HepG2 (cell line): Measurements from ENCODE around the gene PELI3. TPM values are rescaled to one million over a fixed set of nuclear protein-coding genes. Genes with fewer than 3 reads are reported as not detected.

ENCODE experiments used
- AGO2 ChIP-seq: fragments of 200-400 bp; formaldehyde crosslinking; optimal IDR thresholded peaks from 2 replicates; pipeline ENCODE3; 2017; ENCODE audit warnings: mild to moderate bottlenecking, low read depth, low read length, moderate library complexity
- FOXA3 ChIP-seq: IDR thresholded peaks from 2 replicates; pipeline ENCODE4 v1.6.1; 2016; ENCODE audit warnings: missing genetic modification reagents, missing compliant biosample characterization
- FOXK1 ChIP-seq: sonication (generic); formaldehyde crosslinking; IDR thresholded peaks from 2 replicates; pipeline ENCODE4 v1.4.0; 2020; ENCODE audit warnings: low read depth, missing genetic modification reagents, borderline replicate concordance
- ISL2 ChIP-seq: sonication (generic); formaldehyde crosslinking; IDR thresholded peaks from 2 replicates; pipeline ENCODE4 v1.5.0; 2020; ENCODE audit warnings: missing genetic modification reagents
- KDM5A ChIP-seq: fragments of 200-600 bp; sonication (generic); IDR thresholded peaks from 2 replicates; pipeline ENCODE4 v1.7.0; 2018; ENCODE audit warnings: antibody characterized with exemption, mild to moderate bottlenecking, low read length, borderline replicate concordance
- KLF16 ChIP-seq, 2 experiments: sonication (generic) in 1 of 2; formaldehyde crosslinking in 1 of 2; IDR thresholded peaks; 2 replicates each; pipeline versions ENCODE4 v1.6.1 to v1.8.0; 2016 to 2023; ENCODE audit warnings: missing genetic modification reagents in 2 of 2, missing compliant biosample characterization in 1 of 2
- MXD4 ChIP-seq: IDR thresholded peaks from 2 replicates; pipeline ENCODE4 v1.6.1; 2016; ENCODE audit warnings: mild to moderate bottlenecking, missing biosample characterization, missing genetic modification reagents
- MYPOP ChIP-seq: sonication (generic); formaldehyde crosslinking; IDR thresholded peaks from 2 replicates; pipeline ENCODE4 v1.8.1; 2023; ENCODE audit warnings: mild to moderate bottlenecking, moderate library complexity, missing genetic modification reagents
- NR0B2 ChIP-seq: sonication (generic); formaldehyde crosslinking; IDR thresholded peaks from 2 replicates; pipeline ENCODE4 v1.4.0; 2020; ENCODE audit warnings: mild to moderate bottlenecking, missing genetic modification reagents
- PAF1 ChIP-seq: IDR thresholded peaks from 2 replicates; pipeline ENCODE4 v1.6.1; 2016; ENCODE audit warnings: missing genetic modification reagents, missing compliant biosample characterization
- PLRG1 ChIP-seq: fragments of 450-650 bp; conservative IDR thresholded peaks from 2 replicates; pipeline ENCODE4 v1.6.1; 2016
- RFX1 ChIP-seq: fragments of 450-650 bp; IDR thresholded peaks from 2 replicates; pipeline ENCODE4 v1.6.1; 2017
- SETDB1 ChIP-seq: sonication (generic); formaldehyde crosslinking; IDR thresholded peaks from 2 replicates; pipeline ENCODE4 v1.5.1; 2020; ENCODE audit warnings: missing genetic modification reagents, mild to moderate bottlenecking, borderline replicate concordance
- SSRP1 ChIP-seq: IDR thresholded peaks from 2 replicates; pipeline ENCODE4 v1.6.1; 2016; ENCODE audit warnings: control low read depth
- TFE3 ChIP-seq: IDR thresholded peaks from 2 replicates; pipeline ENCODE4 v1.6.1; 2016
- ZNF317 ChIP-seq: sonication (generic); formaldehyde crosslinking; IDR thresholded peaks from 2 replicates; pipeline ENCODE4 v1.5.0; 2020; ENCODE audit warnings: mild to moderate bottlenecking, missing genetic modification reagents
- ZNF329 ChIP-seq: sonication (generic); formaldehyde crosslinking; IDR thresholded peaks from 2 replicates; pipeline ENCODE4 v1.9.0; 2021; ENCODE audit warnings: low read depth, mild to moderate bottlenecking, missing genetic modification reagents
- ZNF337 ChIP-seq: sonication (generic); formaldehyde crosslinking; IDR thresholded peaks from 2 replicates; pipeline ENCODE4 v1.5.1; 2020; ENCODE audit warnings: missing genetic modification reagents, low read depth, mild to moderate bottlenecking, borderline replicate concordance
- ZNF549 ChIP-seq: sonication (generic); formaldehyde crosslinking; IDR thresholded peaks from 2 replicates; pipeline ENCODE4 v1.5.0; 2020; ENCODE audit warnings: missing genetic modification reagents
- ZNF564 ChIP-seq: sonication (generic); formaldehyde crosslinking; IDR thresholded peaks from 2 replicates; pipeline ENCODE4 v1.8.1; 2023; ENCODE audit warnings: mild to moderate bottlenecking, missing genetic modification reagents
- ZNF660 ChIP-seq: sonication (generic); formaldehyde crosslinking; IDR thresholded peaks from 2 replicates; pipeline ENCODE4 v1.5.1; 2020; ENCODE audit warnings: mild to moderate bottlenecking, low read depth, missing genetic modification reagents, borderline replicate concordance
- ZNF703 ChIP-seq: sonication (generic); formaldehyde crosslinking; IDR thresholded peaks from 2 replicates; pipeline ENCODE4 v1.5.1; 2020; ENCODE audit warnings: missing genetic modification reagents, mild to moderate bottlenecking, moderate library complexity, borderline replicate concordance
- ZNF773 ChIP-seq: sonication (generic); formaldehyde crosslinking; IDR thresholded peaks from 2 replicates; pipeline ENCODE4 v1.4.0; 2020; ENCODE audit warnings: missing genetic modification reagents, borderline replicate concordance
- polyA plus RNA-seq, 8 experiments: library from polyadenylated mRNA; depleted of rRNA in 3 of 8; stranded (reverse) in 7 of 8; unstranded in 1 of 8; fragments of >200 nt; fragmentation: Illumina TruSeq in 4 of 8; extraction: Trizol in 4 of 8; gene quantifications; 2 replicates each; pipeline versions ENCODE4 v1.2.1 to v1.2.3, GENCODE V29; 2011 to 2016; ENCODE audit warnings: low read depth in 4 of 8, missing spikeins in 1 of 8, mixed read lengths in 1 of 8; ENCODE audit not compliant: insufficient read depth in 1 of 8
- total RNA-seq, 5 experiments: library from RNA; depleted of rRNA; stranded (reverse); fragments of >200 nt; fragmentation: Illumina TruSeq; extraction: Trizol; gene quantifications; 2 replicates each; pipeline ENCODE4 v1.2.3, GENCODE V29; 2016; ENCODE audit warnings: low read depth in 1 of 5
- TF ChIP-seq, protein P1 (sequence below): IDR thresholded peaks from 2 replicates; pipeline ENCODE4 v1.6.1; 2016; ENCODE audit warnings: missing genetic modification reagents, missing compliant biosample characterization
- TF ChIP-seq, protein P2 (sequence below): sonication (generic); formaldehyde crosslinking; IDR thresholded peaks from 2 replicates; pipeline ENCODE4 v1.8.0; 2022; ENCODE audit warnings: mild to moderate bottlenecking, missing genetic modification reagents, moderate library complexity

Gene PELI3
- total and polyA plus RNA-seq, 2 of the 13 experiments (the other 11 are each of a cell fraction or from before 2014, with no cell fraction given), result 2.0 to 4.0 TPM

DNA sequence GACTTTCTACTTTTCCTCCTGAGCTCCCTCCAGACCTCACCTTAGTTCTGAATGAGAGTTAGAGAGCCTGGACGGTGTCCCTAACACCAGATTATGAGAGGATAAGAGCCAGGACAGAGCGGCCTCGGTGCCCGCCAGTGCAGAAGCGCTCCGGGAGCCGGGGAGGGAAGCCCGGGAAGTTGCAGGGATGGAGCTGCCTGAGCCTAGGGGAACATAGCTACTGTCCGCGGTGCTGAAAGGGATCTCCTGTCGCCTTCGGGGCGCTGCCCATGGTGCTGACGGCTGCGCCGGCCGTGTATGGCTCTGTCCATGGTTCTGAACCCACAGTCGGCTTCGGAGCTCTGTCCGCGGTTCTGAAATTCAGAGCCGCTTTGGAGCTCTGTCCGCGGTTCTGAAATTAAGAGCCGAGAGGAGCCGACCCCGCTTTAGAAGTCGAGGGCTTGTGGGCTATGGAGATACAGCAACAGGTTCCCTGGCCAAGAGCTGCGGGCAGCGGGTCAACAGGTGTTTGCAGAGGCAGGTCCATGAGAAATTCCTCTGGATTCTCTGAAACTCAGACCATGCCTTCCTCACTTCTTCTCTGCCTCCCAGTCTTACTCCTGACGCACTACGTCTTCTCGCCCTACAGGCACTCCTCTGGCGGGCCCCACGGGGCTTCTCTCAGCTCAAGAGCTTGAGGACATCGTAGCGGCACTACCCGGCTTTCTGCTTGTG lies 45.1 kb upstream of the PELI3 start (continued):
- TF ChIP-seq, protein P1, sequence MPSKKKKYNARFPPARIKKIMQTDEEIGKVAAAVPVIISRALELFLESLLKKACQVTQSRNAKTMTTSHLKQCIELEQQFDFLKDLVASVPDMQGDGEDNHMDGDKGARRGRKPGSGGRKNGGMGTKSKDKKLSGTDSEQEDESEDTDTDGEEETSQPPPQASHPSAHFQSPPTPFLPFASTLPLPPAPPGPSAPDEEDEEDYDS (CRISPR knock-in tag), result peak; percentile 99
- TF ChIP-seq ZNF317 (CRISPR knock-in tag), result peak; percentile 99
- no peak for TF ChIP-seq PLRG1
- TF ChIP-seq FOXK1 (CRISPR knock-in tag), result peak; percentile 100
- TF ChIP-seq SSRP1 (CRISPR knock-in tag), result peak; percentile 100
- peak; percentile 100 for TF ChIP-seq ZNF703 (CRISPR knock-in tag)
- peak; percentile 100 for TF ChIP-seq TFE3 (CRISPR knock-in tag)
- TF ChIP-seq ZNF564, result peak; percentile 100
- TF ChIP-seq RFX1, result no peak
- TF ChIP-seq KLF16 (CRISPR knock-in tag; IDR thresholded peaks at IDR 0.05), result peak; percentile 100
- TF ChIP-seq MXD4, result peak; percentile 100
- TF ChIP-seq, protein P2, sequence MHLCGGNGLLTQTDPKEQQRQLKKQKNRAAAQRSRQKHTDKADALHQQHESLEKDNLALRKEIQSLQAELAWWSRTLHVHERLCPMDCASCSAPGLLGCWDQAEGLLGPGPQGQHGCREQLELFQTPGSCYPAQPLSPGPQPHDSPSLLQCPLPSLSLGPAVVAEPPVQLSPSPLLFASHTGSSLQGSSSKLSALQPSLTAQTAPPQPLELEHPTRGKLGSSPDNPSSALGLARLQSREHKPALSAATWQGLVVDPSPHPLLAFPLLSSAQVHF (CRISPR knock-in tag), result peak; percentile 100
- peak; percentile 30 for TF ChIP-seq AGO2
- TF ChIP-seq SETDB1 (CRISPR knock-in tag), result peak; percentile 99
- peak; percentile 100 for TF ChIP-seq ZNF549 (CRISPR knock-in tag)
- no peak for TF ChIP-seq KDM5A
- peak; percentile 100 for TF ChIP-seq NR0B2 (CRISPR knock-in tag)
- TF ChIP-seq ZNF337 (CRISPR knock-in tag), result peak; percentile 100
- TF ChIP-seq ZNF660 (CRISPR knock-in tag), result peak; percentile 100
- TF ChIP-seq PAF1 (CRISPR knock-in tag), result peak; percentile 100
- peak; percentile 100 for TF ChIP-seq ZNF773 (CRISPR knock-in tag)
- peak; percentile 100 for TF ChIP-seq MYPOP (CRISPR knock-in tag)
- peak; percentile 100 for TF ChIP-seq ISL2 (CRISPR knock-in tag)
- TF ChIP-seq ZNF329 (CRISPR knock-in tag), result peak; percentile 100
- peak; percentile 100 for TF ChIP-seq FOXA3
